HepG2 (cell line): ENCODE measurements around the gene PEAK3. TPM values are rescaled to one million over a fixed set of nuclear protein-coding genes. Genes with fewer than 3 reads are reported as not detected.

Source experiments
- AHDC1 ChIP-seq: sonication (generic); formaldehyde crosslinking; IDR thresholded peaks from 2 replicates; pipeline ENCODE4 v1.5.1; 2020; ENCODE audit warnings: mild to moderate bottlenecking, missing genetic modification reagents, borderline replicate concordance
- ARHGAP35 ChIP-seq: sonication (generic); formaldehyde crosslinking; IDR thresholded peaks from 2 replicates; pipeline ENCODE4 v1.9.0; 2022; ENCODE audit warnings: mild to moderate bottlenecking, inconsistent platforms, moderate library complexity, missing genetic modification reagents, borderline replicate concordance
- HMGA1 ChIP-seq: sonication (generic); formaldehyde crosslinking; conservative IDR thresholded peaks from 2 replicates; pipeline ENCODE4 v1.4.0; 2020; ENCODE audit warnings: missing genetic modification reagents
- JUNB ChIP-seq: sonication (generic); formaldehyde crosslinking; IDR thresholded peaks from 2 replicates; pipeline ENCODE4 v1.8.0; 2022; ENCODE audit warnings: missing genetic modification reagents, mild to moderate bottlenecking, borderline replicate concordance
- ZBTB44 ChIP-seq: sonication (generic); formaldehyde crosslinking; IDR thresholded peaks from 2 replicates; pipeline ENCODE4 v1.4.0; 2020; ENCODE audit warnings: missing genetic modification reagents
- ZNF589 ChIP-seq: sonication (generic); formaldehyde crosslinking; conservative IDR thresholded peaks from 2 replicates; pipeline ENCODE4 v1.8.0; 2022; ENCODE audit warnings: mild to moderate bottlenecking, moderate library complexity, missing genetic modification reagents
- polyA plus RNA-seq, 8 experiments: library from polyadenylated mRNA; depleted of rRNA in 3 of 8; stranded (reverse) in 7 of 8; unstranded in 1 of 8; fragments of >200 nt; fragmentation: Illumina TruSeq in 4 of 8; extraction: Trizol in 4 of 8; gene quantifications; 2 replicates each; pipeline versions ENCODE4 v1.2.1 to v1.2.3, GENCODE V29; 2011 to 2016; ENCODE audit warnings: low read depth in 4 of 8, missing spikeins in 1 of 8, mixed read lengths in 1 of 8; ENCODE audit not compliant: insufficient read depth in 1 of 8
- total RNA-seq, 5 experiments: library from RNA; depleted of rRNA; stranded (reverse); fragments of >200 nt; fragmentation: Illumina TruSeq; extraction: Trizol; gene quantifications; 2 replicates each; pipeline ENCODE4 v1.2.3, GENCODE V29; 2016; ENCODE audit warnings: low read depth in 1 of 5

Gene PEAK3
- total and polyA plus RNA-seq, 2 of the 13 experiments (the other 11 are each of a cell fraction or from before 2014, with no cell fraction given), result not detected

- peak; percentile 32; the same call in 1 of the 2 replicates for TF ChIP-seq AHDC1 (CRISPR knock-in tag)
- peak; percentile 80; the same call in 1 of the 2 replicates for TF ChIP-seq ARHGAP35 (CRISPR knock-in tag)
- 0 out of 2 replicates have a peak, but pooled peaks have one; percentile 54 for TF ChIP-seq ZNF589 (CRISPR knock-in tag)
- TF ChIP-seq HMGA1, result no peak
- peak; percentile 93 for TF ChIP-seq ZBTB44 (CRISPR knock-in tag)
- TF ChIP-seq JUNB (CRISPR knock-in tag), result no peak
Observed at GRCh38 chr19:2269244-2270156, 12.5 kb downstream of the PEAK3 start (continued).
